Choroid plexus epithelial cell (primary cell): ENCODE measurements around the gene LAPTM5.

Experiments
- DNase-seq: peaks from one replicate; pipeline ENCODE4 v3.0.0-alpha.2; 2010; ENCODE audit warnings: low read depth
- H3K4me3 ChIP-seq: 2 replicates; pipeline ENCODE4 v1.5.1; 2011; ENCODE audit warnings: low read depth, mild to moderate bottlenecking, control low read depth, low read length, moderate library complexity
- TF ChIP-seq, protein P1 (sequence below): conservative IDR thresholded peaks from 2 replicates; pipeline ENCODE4 v1.5.1; 2011; ENCODE audit warnings: low read depth, mild to moderate bottlenecking, control low read depth, inconsistent platforms, low read length, moderate library complexity

Gene LAPTM5

GRCh38 chr1:30741239-30741894, 16.2 kb downstream of the LAPTM5 start:
- no peak for DNase-seq
- no peak overlapping the region for H3K4me3 ChIP-seq
- TF ChIP-seq, protein P1, sequence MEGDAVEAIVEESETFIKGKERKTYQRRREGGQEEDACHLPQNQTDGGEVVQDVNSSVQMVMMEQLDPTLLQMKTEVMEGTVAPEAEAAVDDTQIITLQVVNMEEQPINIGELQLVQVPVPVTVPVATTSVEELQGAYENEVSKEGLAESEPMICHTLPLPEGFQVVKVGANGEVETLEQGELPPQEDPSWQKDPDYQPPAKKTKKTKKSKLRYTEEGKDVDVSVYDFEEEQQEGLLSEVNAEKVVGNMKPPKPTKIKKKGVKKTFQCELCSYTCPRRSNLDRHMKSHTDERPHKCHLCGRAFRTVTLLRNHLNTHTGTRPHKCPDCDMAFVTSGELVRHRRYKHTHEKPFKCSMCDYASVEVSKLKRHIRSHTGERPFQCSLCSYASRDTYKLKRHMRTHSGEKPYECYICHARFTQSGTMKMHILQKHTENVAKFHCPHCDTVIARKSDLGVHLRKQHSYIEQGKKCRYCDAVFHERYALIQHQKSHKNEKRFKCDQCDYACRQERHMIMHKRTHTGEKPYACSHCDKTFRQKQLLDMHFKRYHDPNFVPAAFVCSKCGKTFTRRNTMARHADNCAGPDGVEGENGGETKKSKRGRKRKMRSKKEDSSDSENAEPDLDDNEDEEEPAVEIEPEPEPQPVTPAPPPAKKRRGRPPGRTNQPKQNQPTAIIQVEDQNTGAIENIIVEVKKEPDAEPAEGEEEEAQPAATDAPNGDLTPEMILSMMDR, result no peak

DNA sequence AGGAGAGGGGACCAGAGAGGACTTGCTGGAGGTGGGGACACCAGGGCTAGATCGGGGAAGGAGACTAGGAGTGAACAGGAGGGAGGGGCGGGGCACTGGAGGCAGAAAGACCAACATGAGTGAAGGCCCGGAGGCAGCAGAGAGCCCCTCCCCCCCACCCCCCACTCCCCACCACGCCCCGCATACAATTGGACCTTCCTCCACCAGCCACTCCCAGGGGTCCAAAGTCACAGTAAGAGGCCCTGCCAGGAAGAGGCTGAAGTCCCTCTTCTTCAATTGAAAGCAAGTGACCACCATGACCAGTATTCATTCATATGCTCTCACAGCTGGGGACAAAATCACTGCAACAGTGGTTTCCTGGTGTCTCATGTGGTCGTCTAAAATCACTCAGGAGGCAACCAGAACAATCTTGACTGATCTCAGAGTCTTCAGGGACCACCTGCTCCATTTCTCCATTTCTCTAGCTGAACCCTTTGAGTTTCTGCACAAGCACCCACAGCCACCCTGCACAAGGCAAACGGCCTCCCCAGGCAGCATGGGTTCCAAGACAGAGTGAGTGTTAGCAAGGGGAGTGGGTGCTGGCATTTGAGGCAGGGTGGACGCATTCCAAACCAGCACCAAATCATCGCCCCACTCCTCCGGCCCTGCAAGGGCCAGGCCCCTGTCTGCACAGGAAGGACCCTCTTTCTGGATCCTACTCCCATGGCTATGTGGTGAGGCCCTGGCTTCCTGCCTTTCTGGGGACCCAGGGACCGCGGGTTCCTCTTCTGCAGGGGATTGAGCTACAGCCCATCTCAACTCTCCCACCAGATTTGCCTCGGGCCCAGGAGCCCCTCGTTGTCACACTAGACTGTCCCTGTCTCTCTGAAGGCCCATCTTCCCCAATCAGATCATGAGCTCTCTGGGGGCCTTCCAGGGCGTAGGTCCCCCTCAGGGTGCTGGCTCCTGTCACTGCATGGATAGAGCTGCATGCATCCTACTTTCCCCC, 17.0 kb downstream of the LAPTM5 start:
- DNase-seq, result no peak
- TF ChIP-seq, protein P1, result no peak
- no peak overlapping the region for H3K4me3 ChIP-seq

GRCh38 chr1:30739601-30740000, 18.0 kb downstream of the LAPTM5 start:
- no peak for DNase-seq
- H3K4me3 ChIP-seq, result no peak overlapping the region
- TF ChIP-seq, protein P1, result no peak

DNA sequence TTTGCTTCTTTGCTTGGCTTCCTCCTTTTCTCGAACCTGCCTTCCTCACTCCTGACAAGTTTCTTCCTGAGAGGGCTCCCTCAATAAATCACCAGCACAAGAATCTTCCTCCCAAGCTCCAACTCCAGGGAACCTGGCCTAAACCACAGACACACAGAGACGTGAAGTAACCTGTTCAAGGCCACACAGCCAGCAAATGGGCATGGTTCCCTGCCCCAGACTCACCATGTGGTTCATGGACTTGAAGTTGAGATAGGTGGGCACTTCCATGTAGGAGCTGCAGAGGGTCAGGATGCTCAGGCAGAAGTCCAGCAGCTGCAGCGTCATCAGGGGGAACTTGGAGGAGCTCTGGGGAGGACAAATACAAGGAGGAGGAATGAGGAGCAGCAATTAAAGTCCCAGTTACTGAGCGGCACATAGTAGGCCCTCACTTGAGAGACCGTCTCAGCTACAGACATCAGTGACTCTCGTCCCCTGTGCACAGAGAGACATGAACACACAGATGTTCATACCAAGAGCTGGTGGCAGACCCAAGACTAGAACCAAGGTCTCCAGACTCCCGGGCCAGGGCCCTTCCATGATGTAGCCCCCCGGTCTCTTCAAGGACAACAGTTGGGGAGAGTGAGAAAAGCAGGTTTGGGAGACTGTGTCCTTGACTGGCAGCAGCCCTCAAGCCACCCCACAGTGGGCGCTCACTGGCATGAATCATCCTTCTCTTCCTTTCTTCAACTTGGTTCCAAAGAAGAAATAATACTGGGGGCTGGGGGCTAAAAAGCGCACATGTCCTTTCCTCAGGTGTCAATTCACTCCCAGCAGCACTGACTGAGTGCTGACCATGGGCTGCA, 18.6 kb downstream of the LAPTM5 start:
- no peak overlapping the region for H3K4me3 ChIP-seq
- DNase-seq, result no peak
- TF ChIP-seq, protein P1, result no peak

- no peak overlapping the region for H3K4me3 ChIP-seq
- TF ChIP-seq, protein P1, result no peak
- no peak for DNase-seq
Measured at GRCh38 chr1:30738040-30738714, 19.4 kb downstream of the LAPTM5 start.

DNA sequence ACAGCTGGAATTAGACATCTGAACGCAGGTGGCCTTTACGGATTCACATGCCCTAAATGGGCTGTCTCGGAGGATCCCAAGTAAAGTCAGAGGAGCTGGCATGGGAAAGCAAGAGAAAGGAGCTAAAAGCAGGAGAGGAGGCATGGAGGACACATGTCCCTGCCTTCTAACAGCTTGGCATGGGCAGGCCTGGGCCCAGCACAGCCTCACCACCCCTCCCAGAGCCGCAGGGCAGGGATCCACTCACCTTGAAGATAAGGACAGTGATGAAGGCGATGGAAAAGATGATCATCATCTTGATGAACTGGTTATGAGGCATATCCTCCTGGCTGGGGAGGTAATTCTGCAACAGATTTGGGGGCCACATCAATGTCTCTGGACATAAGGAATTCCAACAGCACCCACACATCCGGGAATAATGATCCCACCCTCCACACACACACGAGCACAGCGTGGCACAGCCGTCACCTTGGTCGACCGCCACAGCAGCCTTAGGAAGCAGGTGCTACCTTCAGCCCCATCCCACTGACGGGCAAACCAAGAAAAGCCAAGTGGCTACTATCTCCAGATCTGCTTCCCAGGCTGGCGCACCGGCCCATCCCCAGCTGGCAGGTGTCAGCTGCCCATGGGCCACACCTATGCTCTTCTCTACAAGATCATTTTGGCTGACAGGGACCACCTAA, 20.1 kb downstream of the LAPTM5 start:
- no peak overlapping the region for H3K4me3 ChIP-seq
- TF ChIP-seq, protein P1, result no peak
- DNase-seq, result no peak
